ENCODE data around the gene DDIT3.

The DDIT3 gene

GRCh38 chr12:57522887-57523705 lies 2.8 kb upstream of the DDIT3 start:
- DNase-seq (ENCODE audit: low read depth) = peak; percentile 92
- peak overlapping the region; percentile 96 for H3K4me3 ChIP-seq (ENCODE audit: low read depth, low read length)
- TF ChIP-seq MAX (IDR thresholded peaks at IDR 0.05; ENCODE audit: low read depth, low read length) (no peak), CTCF (IDR thresholded peaks at IDR 0.05; ENCODE audit: low read depth, low read length) (no peak), POLR2A (IDR thresholded peaks at IDR 0.05; ENCODE audit: extremely low read depth, insufficient read length) (no peak), MYC (IDR thresholded peaks at IDR 0.05; ENCODE audit: low read depth, low read length) (no peak)

- peak; percentile 92 for DNase-seq (ENCODE audit: low read depth)
- peak within 1 kb of the TSS; percentile 96 for H3K4me3 ChIP-seq (ENCODE audit: low read depth, low read length)
- TF ChIP-seq MYC (IDR thresholded peaks at IDR 0.05; ENCODE audit: low read depth, low read length) = peak; percentile 73; the same call in 1 of the 2 replicates
- peak; percentile 90 for TF ChIP-seq MAX (IDR thresholded peaks at IDR 0.05; ENCODE audit: low read depth, low read length)
- peak; percentile 28 for TF ChIP-seq POLR2A (IDR thresholded peaks at IDR 0.05; ENCODE audit: extremely low read depth, insufficient read length)
- TF ChIP-seq CTCF (IDR thresholded peaks at IDR 0.05; ENCODE audit: low read depth, low read length) = no peak
Observed at GRCh38 chr12:57522011-57522886, 1.9 kb upstream of the DDIT3 start, which contains the start of gene MBD6. TSS of gene MBD6 (plus strand) at chr12:57522824. CDS start at chr12:57524304, 1,480 bp downstream.

GRCh38 chr12:57521525-57522010 lies 1.3 kb upstream of the DDIT3 start:
- TF ChIP-seq CTCF (IDR thresholded peaks at IDR 0.05; ENCODE audit: low read depth, low read length) (no peak), MYC (IDR thresholded peaks at IDR 0.05; ENCODE audit: low read depth, low read length) (no peak), POLR2A (IDR thresholded peaks at IDR 0.05; ENCODE audit: extremely low read depth, insufficient read length) (no peak), MAX (IDR thresholded peaks at IDR 0.05; ENCODE audit: low read depth, low read length) (no peak)
- DNase-seq (ENCODE audit: low read depth) = no peak
- peak overlapping the region; percentile 60 for H3K4me3 ChIP-seq (ENCODE audit: low read depth, low read length)

GRCh38 chr12:57519796-57520052 lies 590 bp downstream of the DDIT3 start:
- peak overlapping the region; percentile 99 for H3K4me3 ChIP-seq (ENCODE audit: low read depth, low read length)
- TF ChIP-seq POLR2A (IDR thresholded peaks at IDR 0.05; ENCODE audit: extremely low read depth, insufficient read length) (no peak), CTCF (IDR thresholded peaks at IDR 0.05; ENCODE audit: low read depth, low read length) (no peak), MAX (IDR thresholded peaks at IDR 0.05; ENCODE audit: low read depth, low read length) (no peak), MYC (IDR thresholded peaks at IDR 0.05; ENCODE audit: low read depth, low read length) (no peak)
- DNase-seq (ENCODE audit: low read depth) = no peak

- peak; percentile 95 for DNase-seq (ENCODE audit: low read depth)
- H3K4me3 ChIP-seq (ENCODE audit: low read depth, low read length) = peak overlapping the region; percentile 99
- TF ChIP-seq CTCF (IDR thresholded peaks at IDR 0.05; ENCODE audit: low read depth, low read length) = no peak
- no peak for TF ChIP-seq POLR2A (IDR thresholded peaks at IDR 0.05; ENCODE audit: extremely low read depth, insufficient read length)
- peak; percentile 27; the same call in 1 of the 2 replicates for TF ChIP-seq MAX (IDR thresholded peaks at IDR 0.05; ENCODE audit: low read depth, low read length)
Observed at GRCh38 chr12:57518920-57519795, 1.2 kb downstream of the DDIT3 start.

All from NB4 (cell line).